ENCODE measurements around the gene TUBG2. TPM values are rescaled to one million over a fixed set of nuclear protein-coding genes. Genes with fewer than 3 reads are reported as not detected.

Gene TUBG2
- total RNA-seq, 2 experiments from 2014 or later, result 9.0 to 9.7 TPM

DNA sequence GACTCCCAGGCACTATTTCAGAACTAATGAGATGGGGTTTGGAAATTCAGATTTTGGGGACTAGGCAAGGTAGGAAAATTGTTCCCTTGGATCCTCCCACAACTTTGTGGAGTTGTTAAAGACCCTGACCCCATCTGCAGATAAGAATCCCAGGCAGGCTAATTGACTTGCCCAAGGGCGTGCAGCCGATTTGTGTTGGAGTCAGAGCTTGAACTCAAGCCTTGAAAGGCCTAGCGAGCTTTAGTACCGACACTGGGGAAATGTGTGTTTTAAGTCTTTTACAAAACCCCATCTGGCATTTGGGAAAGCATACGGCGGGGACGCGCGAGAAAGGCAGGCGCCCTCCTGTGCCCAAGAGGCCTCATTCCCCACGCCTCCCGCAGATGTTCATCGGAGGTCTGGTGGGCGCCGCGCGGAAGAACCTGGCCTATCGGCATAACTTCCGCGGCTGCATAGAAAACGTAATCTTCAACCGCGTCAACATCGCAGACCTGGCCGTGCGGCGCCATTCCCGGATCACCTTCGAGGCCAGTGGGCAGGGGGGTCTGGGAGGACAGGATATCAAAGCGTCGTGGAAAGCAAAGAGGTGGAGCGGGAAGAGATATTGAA lies 27.5 kb downstream of the TUBG2 start:
- no peak for DNase-seq
- CTCF ChIA-PET, result no interaction called here
- H3K27ac Mint-ChIP-seq, result no peak overlapping the region

DNA sequence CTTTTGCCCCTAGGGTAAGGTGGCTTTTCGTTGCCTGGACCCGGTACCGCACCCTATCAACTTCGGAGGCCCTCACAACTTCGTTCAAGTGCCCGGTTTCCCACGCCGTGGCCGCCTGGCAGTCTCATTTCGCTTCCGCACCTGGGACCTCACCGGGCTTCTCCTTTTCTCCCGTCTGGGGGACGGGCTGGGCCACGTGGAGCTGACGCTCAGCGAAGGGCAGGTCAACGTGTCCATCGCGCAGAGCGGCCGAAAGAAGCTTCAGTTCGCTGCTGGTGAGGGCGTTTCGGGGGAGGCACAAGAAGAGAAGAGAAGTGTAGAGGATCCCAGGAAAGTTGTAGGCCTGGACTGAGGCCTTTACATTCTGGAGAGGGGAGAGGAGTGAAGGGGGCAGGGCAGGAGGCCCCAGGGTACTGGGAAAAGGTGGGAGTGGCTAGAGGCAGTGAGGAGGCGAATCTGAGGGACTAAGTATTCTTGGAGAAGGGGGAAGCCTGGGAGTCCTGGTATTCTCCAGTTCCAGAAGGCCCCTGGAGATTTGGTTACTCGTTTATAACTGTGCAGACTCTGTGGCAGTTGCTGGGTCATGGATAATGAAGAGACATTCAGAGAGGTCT lies 28.7 kb downstream of the TUBG2 start:
- ChIA-PET CTCF (no interaction called here), POLR2A (no interaction called here)
- no peak overlapping the region for H3K4me3 Mint-ChIP-seq
- no peak for ATAC-seq (ENCODE audit: poor library complexity)
- intact Hi-C loops (cut with DNase I, micrococcal nuclease), result no loop called here
- Histone ChIP-seq H3K36me3 (ENCODE audit: insufficient read depth, low read length) (no peaks in the 10 kb centered on the region), H3K9me3 (ENCODE audit: control insufficient read depth in 1 of 2, insufficient read depth in 1 of 2, low read length in 2 of 2) (no peaks in the 10 kb centered on the region), H3K4me1 (ENCODE audit: insufficient read depth, low read length) (peaks cover 11% of the 10 kb centered on the region), H3K27ac (ENCODE audit: low read depth in 1 of 2, low read length in 2 of 2) (no peak overlapping the region), H3K27me3 (ENCODE audit: control insufficient read depth in 1 of 2, insufficient read depth in 2 of 2, low read length in 2 of 2) (peaks cover 10% of the 10 kb centered on the region in 2 experiments), H3K4me3 (ENCODE audit: low read length) (no peak overlapping the region)
- H3K4me1 Mint-ChIP-seq (ENCODE audit: low read depth), result peaks cover 12% of the 10 kb centered on the region
- H3K27me3 Mint-ChIP-seq, result peaks cover 22% of the 10 kb centered on the region
- no peak for DNase-seq
- no peak overlapping the region for H3K27ac Mint-ChIP-seq
- H3K36me3 Mint-ChIP-seq (ENCODE audit: low read depth), result no peaks in the 10 kb centered on the region
- TF ChIP-seq, protein P1, sequence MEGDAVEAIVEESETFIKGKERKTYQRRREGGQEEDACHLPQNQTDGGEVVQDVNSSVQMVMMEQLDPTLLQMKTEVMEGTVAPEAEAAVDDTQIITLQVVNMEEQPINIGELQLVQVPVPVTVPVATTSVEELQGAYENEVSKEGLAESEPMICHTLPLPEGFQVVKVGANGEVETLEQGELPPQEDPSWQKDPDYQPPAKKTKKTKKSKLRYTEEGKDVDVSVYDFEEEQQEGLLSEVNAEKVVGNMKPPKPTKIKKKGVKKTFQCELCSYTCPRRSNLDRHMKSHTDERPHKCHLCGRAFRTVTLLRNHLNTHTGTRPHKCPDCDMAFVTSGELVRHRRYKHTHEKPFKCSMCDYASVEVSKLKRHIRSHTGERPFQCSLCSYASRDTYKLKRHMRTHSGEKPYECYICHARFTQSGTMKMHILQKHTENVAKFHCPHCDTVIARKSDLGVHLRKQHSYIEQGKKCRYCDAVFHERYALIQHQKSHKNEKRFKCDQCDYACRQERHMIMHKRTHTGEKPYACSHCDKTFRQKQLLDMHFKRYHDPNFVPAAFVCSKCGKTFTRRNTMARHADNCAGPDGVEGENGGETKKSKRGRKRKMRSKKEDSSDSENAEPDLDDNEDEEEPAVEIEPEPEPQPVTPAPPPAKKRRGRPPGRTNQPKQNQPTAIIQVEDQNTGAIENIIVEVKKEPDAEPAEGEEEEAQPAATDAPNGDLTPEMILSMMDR (IDR thresholded peaks at IDR 0.05), result no peak
- H3K9me3 Mint-ChIP-seq, result no peaks in the 10 kb centered on the region

More for the DNA sequence above, 27.5 kb downstream of the TUBG2 start:
- Histone ChIP-seq H3K27me3 (ENCODE audit: control insufficient read depth in 1 of 2, insufficient read depth in 2 of 2, low read length in 2 of 2) (peaks cover 18 to 21% of the 10 kb centered on the region in 2 experiments), H3K9me3 (ENCODE audit: control insufficient read depth in 1 of 2, insufficient read depth in 1 of 2, low read length in 2 of 2) (no peaks in the 10 kb centered on the region), H3K4me3 (ENCODE audit: low read length) (no peak overlapping the region), H3K4me1 (ENCODE audit: insufficient read depth, low read length) (peaks cover 23% of the 10 kb centered on the region), H3K27ac (ENCODE audit: low read depth in 1 of 2, low read length in 2 of 2) (no peak overlapping the region), H3K36me3 (ENCODE audit: insufficient read depth, low read length) (no peaks in the 10 kb centered on the region)
- peaks cover 34% of the 10 kb centered on the region for H3K27me3 Mint-ChIP-seq
- no peak overlapping the region for H3K4me3 Mint-ChIP-seq
- intact Hi-C loops (cut with DNase I, micrococcal nuclease), result no loop called here
- TF ChIP-seq, protein P1 (IDR thresholded peaks at IDR 0.05), result no peak
- H3K36me3 Mint-ChIP-seq (ENCODE audit: low read depth), result no peaks in the 10 kb centered on the region
- POLR2A ChIA-PET, result no interaction called here
- no peak for ATAC-seq (ENCODE audit: poor library complexity)
- H3K9me3 Mint-ChIP-seq, result no peaks in the 10 kb centered on the region
- H3K4me1 Mint-ChIP-seq (ENCODE audit: low read depth), result peaks cover 24% of the 10 kb centered on the region

DNA sequence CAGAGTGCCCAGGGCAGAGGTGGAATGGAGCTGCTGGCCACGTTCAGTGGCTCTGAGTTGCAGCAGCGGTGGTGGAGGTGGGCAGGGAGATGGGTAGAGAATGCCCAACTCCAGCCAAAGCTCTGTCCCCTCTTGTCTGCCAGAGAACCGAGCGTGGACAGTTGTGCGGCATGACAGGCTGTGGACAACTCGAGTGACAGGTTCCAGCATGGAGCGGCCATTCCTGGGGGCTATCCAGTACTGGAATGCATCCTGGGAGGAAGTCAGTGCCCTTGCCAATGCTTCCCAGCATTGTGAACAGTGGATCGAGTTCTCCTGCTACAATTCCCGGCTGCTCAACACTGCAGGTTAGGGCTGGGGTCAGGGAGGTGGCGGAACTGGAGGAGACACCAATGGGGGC lies 31.5 kb downstream of the TUBG2 start:
- CTCF ChIA-PET, result no interaction called here
- intact Hi-C loops (cut with DNase I, micrococcal nuclease), result no loop called here
- no peak for DNase-seq
- H3K27ac Mint-ChIP-seq, result no peak overlapping the region
- TF ChIP-seq, protein P1 (IDR thresholded peaks at IDR 0.05), result no peak
- Histone ChIP-seq H3K4me1 (ENCODE audit: insufficient read depth, low read length) (no peaks in the 10 kb centered on the region), H3K4me3 (ENCODE audit: low read length) (no peak overlapping the region), H3K27ac (ENCODE audit: low read depth in 1 of 2, low read length in 2 of 2) (no peak overlapping the region), H3K27me3 (ENCODE audit: control insufficient read depth in 1 of 2, insufficient read depth in 2 of 2, low read length in 2 of 2) (no peaks in the 10 kb centered on the region), H3K9me3 (ENCODE audit: control insufficient read depth in 1 of 2, insufficient read depth in 1 of 2, low read length in 2 of 2) (no peaks in the 10 kb centered on the region), H3K36me3 (ENCODE audit: insufficient read depth, low read length) (peaks cover 3% of the 10 kb centered on the region)
- ATAC-seq (ENCODE audit: poor library complexity), result no peak
- no peaks in the 10 kb centered on the region for H3K4me1 Mint-ChIP-seq (ENCODE audit: low read depth)
- H3K4me3 Mint-ChIP-seq, result no peak overlapping the region
- no peaks in the 10 kb centered on the region for H3K9me3 Mint-ChIP-seq
- H3K27me3 Mint-ChIP-seq, result peaks cover 2% of the 10 kb centered on the region
- peaks cover under 1% of the 10 kb centered on the region for H3K36me3 Mint-ChIP-seq (ENCODE audit: low read depth)
- POLR2A ChIA-PET, result no interaction called here
